MM.1S (cell line): Measurements from ENCODE around the gene PPIH.

Experiments
- DNase-seq: peaks from one replicate; pipeline ENCODE4 v3.0.0-alpha.2; 2015
- H2AFZ ChIP-seq: fragments of 300-600 bp; sonication (generic); 2 replicates; pipeline ENCODE4 v1.6.0; 2016; ENCODE audit warnings: antibody characterized with exemption, low read length
- H3F3A ChIP-seq: fragments of 300-600 bp; sonication (generic); 2 replicates; pipeline ENCODE4 v1.6.1; 2016; ENCODE audit warnings: mild to moderate bottlenecking, antibody characterized with exemption, low read length, moderate library complexity, mixed read lengths; ENCODE audit not compliant: insufficient read depth
- H3K27ac ChIP-seq: fragments of 300-600 bp; sonication (generic); 2 replicates; pipeline ENCODE4 v1.5.1; 2016; ENCODE audit warnings: mild to moderate bottlenecking, low read length
- H3K27me3 ChIP-seq: fragments of 300-600 bp; sonication (generic); replicated peaks from 2 replicates; pipeline ENCODE4 v1.6.0; 2016; ENCODE audit warnings: low read length; ENCODE audit not compliant: insufficient read depth
- H3K36me3 ChIP-seq: fragments of 300-600 bp; sonication (generic); replicated peaks from 2 replicates; pipeline ENCODE4 v1.6.1; 2016; ENCODE audit warnings: mild to moderate bottlenecking, low read length, mixed read lengths; ENCODE audit not compliant: insufficient read depth
- H3K4me1 ChIP-seq: fragments of 300-600 bp; sonication (generic); 2 replicates; pipeline ENCODE4 v1.6.1; 2016; ENCODE audit warnings: low read length, mixed read lengths
- H3K4me2 ChIP-seq: fragments of 300-600 bp; sonication (generic); 2 replicates; pipeline ENCODE4 v1.6.0; 2016; ENCODE audit warnings: low read depth, low read length
- H3K4me3 ChIP-seq: fragments of 300-600 bp; sonication (generic); 2 replicates; pipeline ENCODE4 v1.5.1; 2016; ENCODE audit warnings: low read length, mixed read lengths
- H3K79me2 ChIP-seq: fragments of 300-600 bp; sonication (generic); 2 replicates; pipeline ENCODE4 v1.6.1; 2016; ENCODE audit warnings: mixed run types, low read length, mixed read lengths
- H3K9ac ChIP-seq: fragments of 300-600 bp; sonication (generic); 2 replicates; pipeline ENCODE4 v1.6.1; 2016; ENCODE audit warnings: low read length, mixed read lengths
- H3K9me2 ChIP-seq: fragments of 300-600 bp; sonication (generic); replicated peaks from 2 replicates; pipeline ENCODE4 v1.6.1; 2016; ENCODE audit warnings: mild to moderate bottlenecking, low read length, mixed read lengths; ENCODE audit not compliant: insufficient read depth
- H3K9me3 ChIP-seq: fragments of 300-600 bp; sonication (generic); replicated peaks from 2 replicates; pipeline ENCODE4 v1.6.1; 2016; ENCODE audit warnings: mild to moderate bottlenecking, low read length, mixed read lengths; ENCODE audit not compliant: insufficient read depth
- H4K20me1 ChIP-seq: fragments of 300-600 bp; sonication (generic); 2 replicates; pipeline ENCODE4 v1.6.1; 2016; ENCODE audit warnings: mild to moderate bottlenecking, low read length, moderate library complexity, mixed read lengths; ENCODE audit not compliant: insufficient read depth
- CTCF ChIP-seq: fragments of 300-600 bp; sonication (generic); IDR thresholded peaks from 2 replicates; pipeline ENCODE4 v1.5.1; 2016; ENCODE audit warnings: antibody characterized with exemption, low read length, mixed read lengths
- EZH2 ChIP-seq: fragments of 300-600 bp; sonication (generic); optimal IDR thresholded peaks from 2 replicates; pipeline ENCODE3; 2017; ENCODE audit warnings: low read depth, mild to moderate bottlenecking, antibody characterized with exemption, low read length, mixed read lengths
- EZH2phosphoT487 ChIP-seq: fragments of 300-600 bp; sonication (generic); IDR thresholded peaks from 2 replicates; pipeline ENCODE4 v1.6.1; 2018; ENCODE audit warnings: antibody characterized with exemption, low read length

PPIH gene

GRCh38 chr1:42684139-42684538, 25.9 kb downstream of the PPIH start:
- H3K9me2 ChIP-seq, result no peaks in the 10 kb centered on the region
- H3K9ac ChIP-seq, result peak overlapping the region; percentile 82; the same call in 1 of the 2 replicates
- H3K9me3 ChIP-seq, result no peaks in the 10 kb centered on the region
- H3K36me3 ChIP-seq, result peaks cover 5% of the 10 kb centered on the region; the same call in 1 of the 2 replicates
- peaks cover 16% of the 10 kb centered on the region; the same call in 1 of the 2 replicates for H3F3A ChIP-seq
- peaks cover 78% of the 10 kb centered on the region for H3K79me2 ChIP-seq
- no peak for DNase-seq
- no peak overlapping the region for H3K27ac ChIP-seq
- H3K27me3 ChIP-seq, result no peaks in the 10 kb centered on the region
- H3K4me1 ChIP-seq, result peaks cover 27% of the 10 kb centered on the region
- no peak overlapping the region for H2AFZ ChIP-seq
- no peak for TF ChIP-seq EZH2
- no peak for TF ChIP-seq EZH2phosphoT487
- no peak for TF ChIP-seq CTCF
- peaks cover 58% of the 10 kb centered on the region for H4K20me1 ChIP-seq
- peak overlapping the region; percentile 84 for H3K4me3 ChIP-seq
- H3K4me2 ChIP-seq, result peak overlapping the region; percentile 90

GRCh38 chr1:42686418-42686817, 28.2 kb downstream of the PPIH start:
- Histone ChIP-seq H2AFZ (no peak overlapping the region), H3K9ac (no peak overlapping the region), H3K36me3 (peaks cover 5% of the 10 kb centered on the region; the same call in 1 of the 2 replicates)

GRCh38 chr1:42689912-42690311, 31.7 kb downstream of the PPIH start:
- Histone ChIP-seq H3K79me2 (peaks cover 100% of the 10 kb centered on the region), H4K20me1 (peaks cover 95% of the 10 kb centered on the region), H3K4me2 (no peak overlapping the region), H3F3A (0 out of 2 replicates have a peak, but pooled peaks cover 7% of the 10 kb centered on the region), H3K9ac (no peak overlapping the region), H3K4me3 (no peak overlapping the region), H3K27me3 (no peaks in the 10 kb centered on the region), H2AFZ (no peak overlapping the region), H3K36me3 (peaks cover 9% of the 10 kb centered on the region), H3K27ac (no peak overlapping the region), H3K9me3 (no peaks in the 10 kb centered on the region), H3K4me1 (peaks cover 16% of the 10 kb centered on the region), H3K9me2 (no peaks in the 10 kb centered on the region)
- TF ChIP-seq EZH2phosphoT487, result no peak
- TF ChIP-seq EZH2, result no peak
- no peak for TF ChIP-seq CTCF
- no peak for DNase-seq

More at GRCh38 chr1:42686418-42686817, 28.2 kb downstream of the PPIH start:
- DNase-seq, result no peak
- Histone ChIP-seq H3F3A (peaks cover 11% of the 10 kb centered on the region; the same call in 1 of the 2 replicates), H3K27me3 (no peaks in the 10 kb centered on the region), H3K4me3 (no peak overlapping the region), H3K9me2 (no peaks in the 10 kb centered on the region), H3K9me3 (no peaks in the 10 kb centered on the region), H3K27ac (no peak overlapping the region), H3K4me2 (peak overlapping the region; percentile 90; the same call in 1 of the 2 replicates), H4K20me1 (peaks cover 81% of the 10 kb centered on the region), H3K4me1 (peaks cover 26% of the 10 kb centered on the region), H3K79me2 (peaks cover 89% of the 10 kb centered on the region)
- no peak for TF ChIP-seq CTCF
- TF ChIP-seq EZH2phosphoT487, result no peak
- no peak for TF ChIP-seq EZH2
